Spleen (tissue), 11 donors: Measurements from ENCODE around the gene FKRP. TPM values are rescaled to one million over a fixed set of nuclear protein-coding genes. Genes with fewer than 3 reads are reported as not detected.
A peak's percentile ranks its signal among the peaks of the same experiment; 100 is the strongest.

Experiments used
- DNase-seq: peaks from one replicate; pipeline ENCODE4 v3.0.0-alpha.2; 2020
- H3K27ac ChIP-seq, 8 donors: fragments of 200-600 bp; sonication (generic) in 7 of 8; 1 replicate in 4 of 8; 2 replicates in 4 of 8; pipeline versions ENCODE4 v1.5.0 to v1.8.0; 2016 to 2021; ENCODE audit warnings: inconsistent platforms in 4 of 8, mild to moderate bottlenecking in 4 of 8, moderate library complexity in 1 of 8
- H3K27me3 ChIP-seq, 7 donors: fragments of 200-600 bp; sonication (generic) in 6 of 7; replicated peaks in 1 of 7; 1 replicate in 4 of 7; 2 replicates in 3 of 7; pipeline versions ENCODE4 v1.5.0 to v1.8.0; 2016 to 2021; ENCODE audit warnings: inconsistent platforms in 3 of 7, mild to moderate bottlenecking in 1 of 7
- H3K36me3 ChIP-seq, 6 donors: fragments of 200-600 bp; sonication (generic) in 5 of 6; 1 replicate in 4 of 6; 2 replicates in 2 of 6; pipeline versions ENCODE4 v1.5.0 to v1.8.0; 2016 to 2021; ENCODE audit warnings: inconsistent platforms in 2 of 6
- H3K4me1 ChIP-seq, 6 donors: fragments of 200-600 bp; sonication (generic) in 5 of 6; 1 replicate in 3 of 6; 2 replicates in 3 of 6; pipeline versions ENCODE4 v1.5.0 to v1.8.0; 2016 to 2021; ENCODE audit warnings: inconsistent platforms in 3 of 6
- H3K4me3 ChIP-seq, 8 donors: fragments of 200-600 bp; sonication (generic) in 7 of 8; 1 replicate in 4 of 8; 2 replicates in 4 of 8; pipeline versions ENCODE4 v1.5.0 to v1.8.0; 2016 to 2021; ENCODE audit warnings: inconsistent platforms in 4 of 8, mild to moderate bottlenecking in 4 of 8, moderate library complexity in 2 of 8
- H3K9me3 ChIP-seq, 8 donors: fragments of 200-600 bp; sonication (generic) in 7 of 8; 1 replicate in 4 of 8; 2 replicates in 4 of 8; pipeline versions ENCODE4 v1.5.0 to v1.8.0; 2016 to 2021; ENCODE audit warnings: inconsistent platforms in 4 of 8
- CTCF ChIP-seq, 11 experiments: fragments of 200-600 bp in 7 of 11; fragments of 450-650 bp in 4 of 11; sonication (generic) in 4 of 11; IDR thresholded peaks in 8 of 11; conservative IDR thresholded peaks in 3 of 11; 1 replicate in 7 of 11; 2 replicates in 4 of 11; pipeline versions ENCODE4 v1.4.0 to v1.8.0; 2016 to 2021; ENCODE audit warnings: antibody characterized with exemption in 11 of 11, inconsistent platforms in 4 of 11, mild to moderate bottlenecking in 1 of 11
- POLR2A ChIP-seq, 3 donors: fragments of 450-650 bp; IDR thresholded peaks; one replicate each; pipeline ENCODE4 v1.5.1; 2017; ENCODE audit warnings: antibody characterized with exemption in 3 of 3, mild to moderate bottlenecking in 1 of 3
- POLR2AphosphoS5 ChIP-seq, 3 donors: sonication (generic); formaldehyde crosslinking; IDR thresholded peaks; one replicate each; pipeline ENCODE4 v1.5.1; 2017; ENCODE audit warnings: antibody characterized with exemption in 3 of 3
- WGBS, 5 donors: extraction: QIAGEN DNeasy Blood & Tissue Kit in 3 of 5; methylation state at CpG; one replicate each; pipeline versions ENCODE4 v1.1.5 to v1.1.7; 2013 to 2018; 5-methylcytosine and 5-hydroxymethylcytosine counted together
- intact Hi-C: fragments of 100-400 bp; cut with DNase I; formaldehyde crosslinking; loops from one replicate; pipeline ENCODE4 v1.15.0; 2023; ENCODE audit warnings: low total_unique reads
- polyA plus RNA-seq, 3 donors: library from polyadenylated mRNA; stranded (reverse); fragments of 200-250 nt; gene quantifications; one replicate each; pipeline ENCODE4 v1.2.1, GENCODE V29; 2013
- total RNA-seq, 7 donors: library from RNA; depleted of rRNA in 3 of 7; stranded (reverse); fragments of >200 nt in 3 of 7; fragmentation: NEBNext Ultra II Directional in 4 of 7; extraction: Animal tissue kit (Norgen Biotek cat#: 25700) in 4 of 7; gene quantifications; one replicate each; pipeline versions ENCODE4 v1.1.0 to v1.2.1, GENCODE V29; 2016 to 2021
- donor health status: healthy with polysubstance abuse.
- donor health status: DM: no; HTN: no; CAD: no; lungs with moderate emphysema.
- donor health status: DM: no; HTN: no; CAD: no.
- donor health status: Bipolar disorder and iron deficiency.
- donor health status: healthy.
- donor health status: DM: no; HTN: no; CAD: no.
- donor health status: DM: yes; HTN: yes; CAD: no.

Gene FKRP
- total and polyA plus RNA-seq, 10 donors, result 5.3 to 24.8 (median 18.8) TPM

GRCh38 chr19:46748325-46749109 lies 2.7 kb downstream of the FKRP start:
- intact Hi-C loops, result no loop called here
- peak; percentile 89 for DNase-seq
- Histone ChIP-seq H3K9me3 (no peaks in the 10 kb centered on the region), H3K4me1 (peaks cover 25 to 62% (median 39%) of the 10 kb centered on the region in 6 donors), H3K27ac (no peak overlapping the region), H3K4me3 (no peak overlapping the region), H3K36me3 (peaks cover 0 to 42% (median 2%) of the 10 kb centered on the region in 6 donors), H3K27me3 (no peaks in the 10 kb centered on the region)
- 83 to 89% (median 86%) methylated on average over 21 of the region's 21 CpGs for WGBS, 5 donors
- TF ChIP-seq POLR2AphosphoS5 (IDR thresholded peaks at IDR 0.05) (no peak), CTCF (IDR thresholded peaks at IDR 0.05 in 8 of 11, conservative IDR thresholded peaks at IDR 0.05 in 3 of 11) (peak; percentile 56 to 86 (median 77)), POLR2A (IDR thresholded peaks at IDR 0.05) (no peak)

GRCh38 chr19:46753420-46754155 lies 7.7 kb downstream of the FKRP start:
- peak; percentile 88 for DNase-seq
- WGBS, 5 donors, result 17 to 32% (median 24%) methylated on average over 4 of the region's 4 CpGs
- Histone ChIP-seq H3K9me3 (no peaks in the 10 kb centered on the region), H3K36me3 (peaks cover 0 to 69% (median 12%) of the 10 kb centered on the region in 6 donors), H3K27ac (no peak overlapping the region), H3K4me1 (peaks cover 20 to 65% (median 41%) of the 10 kb centered on the region in 6 donors), H3K4me3 (no peak overlapping the region), H3K27me3 (no peaks in the 10 kb centered on the region)
- intact Hi-C loops, result no loop called here
- TF ChIP-seq POLR2A (IDR thresholded peaks at IDR 0.05) (no peak), POLR2AphosphoS5 (IDR thresholded peaks at IDR 0.05) (peak in 1 of 3 donors; percentile 59), CTCF (IDR thresholded peaks at IDR 0.05 in 8 of 11, conservative IDR thresholded peaks at IDR 0.05 in 3 of 11) (peak; percentile 25 to 77 (median 58))

- Histone ChIP-seq H3K27ac (peak overlapping the region; percentile 4 to 79 (median 74)), H3K27me3 (no peaks in the 10 kb centered on the region), H3K9me3 (no peaks in the 10 kb centered on the region), H3K4me3 (peak overlapping the region in 1 of 8 donors; percentile 22), H3K36me3 (peaks cover 0 to 56% (median 10%) of the 10 kb centered on the region in 6 donors), H3K4me1 (peaks cover 20 to 52% (median 38%) of the 10 kb centered on the region in 6 donors)
- TF ChIP-seq CTCF (IDR thresholded peaks at IDR 0.05 in 8 of 11, conservative IDR thresholded peaks at IDR 0.05 in 3 of 11), result peak in 1 of 11 experiments; percentile 6
- peak; percentile 5 to 40 (median 35) for TF ChIP-seq POLR2AphosphoS5 (IDR thresholded peaks at IDR 0.05)
- TF ChIP-seq POLR2A (IDR thresholded peaks at IDR 0.05), result no peak
- 71 to 77% (median 75%) methylated on average over 29 to 39 of the region's 39 CpGs for WGBS, 5 donors
- DNase-seq, result no peak
- intact Hi-C loops, result no loop called here
Measured at GRCh38 chr19:46755077-46755852, 9.4 kb downstream of the FKRP start.
